Fibroblast of villous mesenchyme (primary cell): ENCODE data around the gene RYR2. TPM values are rescaled to one million over a fixed set of nuclear protein-coding genes. Genes with fewer than 3 reads are reported as not detected.
"Not testable (repeated sequence)": the region's sequence is repeated elsewhere in the genome, so short reads cannot be mapped to it uniquely, and the experiment has no call there.

Experiments used
- DNase-seq: peaks from one replicate; pipeline ENCODE4 v3.0.0-alpha.2; 2010; ENCODE audit warnings: low read depth
- H3K4me3 ChIP-seq: 2 replicates; pipeline ENCODE4 v1.5.1; 2011; ENCODE audit warnings: low read depth, mild to moderate bottlenecking, low read length
- CTCF ChIP-seq: IDR thresholded peaks from 2 replicates; pipeline ENCODE4 v1.5.1; 2012; ENCODE audit warnings: low read depth, mild to moderate bottlenecking, low read length; ENCODE audit not compliant: insufficient read depth
- total RNA-seq: library from RNA; depleted of rRNA; stranded (reverse); fragments of >200 nt; gene quantifications from 2 replicates; pipeline ENCODE4 v1.2.3, GENCODE V29; 2012

RYR2 gene
- total RNA-seq, 1 donor = not detected

GRCh38 chr1:237814319-237814924, 772.4 kb downstream of the RYR2 start:
- H3K4me3 ChIP-seq = no peak overlapping the region
- peak; percentile 8 for DNase-seq

GRCh38 chr1:237817277-237817676, 775.3 kb downstream of the RYR2 start:
- no peak for DNase-seq
- no peak overlapping the region for H3K4me3 ChIP-seq
- no peak for TF ChIP-seq CTCF

More at GRCh38 chr1:237814319-237814924, 772.4 kb downstream of the RYR2 start:
- peak; percentile 48 for TF ChIP-seq CTCF

GRCh38 chr1:237820634-237821033, 778.6 kb downstream of the RYR2 start:
- not testable (repeated sequence) for DNase-seq, H3K4me3 ChIP-seq

GRCh38 chr1:237832858-237833257, 790.9 kb downstream of the RYR2 start:
- H3K4me3 ChIP-seq = no peak overlapping the region
- no peak for TF ChIP-seq CTCF
- no peak for DNase-seq

GRCh38 chr1:237834048-237834447, 792.1 kb downstream of the RYR2 start:
- TF ChIP-seq CTCF = no peak
- no peak overlapping the region for H3K4me3 ChIP-seq
- no peak for DNase-seq

GRCh38 chr1:237834461-237834860, 792.5 kb downstream of the RYR2 start:
- no peak overlapping the region for H3K4me3 ChIP-seq
- TF ChIP-seq CTCF = no peak
- DNase-seq = no peak

GRCh38 chr1:237838320-237838719, 796.3 kb downstream of the RYR2 start:
- no peak for DNase-seq
- no peak overlapping the region for H3K4me3 ChIP-seq
- no peak for TF ChIP-seq CTCF
